GM18907 (cell line): Measurements from ENCODE around the gene SYT3.

ENCODE experiments used
- ATAC-seq: cut with Tn5 transposase; IDR thresholded peaks from one replicate; pipeline ENCODE4 v1.9.1; 2021; ENCODE audit warnings: mild to moderate bottlenecking, moderate library complexity; ENCODE audit not compliant: unreplicated experiment

The SYT3 gene

GRCh38 chr19:50639121-50640112 lies at the start of gene SYT3:
Gene SYT3, minus strand, starts transcription at chr19:50639881. Its CDS starts 2,470 bp downstream, at chr19:50637411.
- no peak for ATAC-seq

- ATAC-seq, result no peak
Observed at GRCh38 chr19:50688766-50689165, 49.1 kb upstream of the SYT3 start.

- ATAC-seq, result no peak
Observed at GRCh38 chr19:50686310-50687032, 46.8 kb upstream of the SYT3 start.

- ATAC-seq, result peak; percentile 82
Observed at GRCh38 chr19:50679177-50680125, 39.8 kb upstream of the SYT3 start.

- ATAC-seq, result no peak
Observed at GRCh38 chr19:50678323-50678722, 38.6 kb upstream of the SYT3 start.

- ATAC-seq, result no peak
Observed at GRCh38 chr19:50677636-50678035, 38.0 kb upstream of the SYT3 start.

GRCh38 chr19:50676625-50677197 lies 37.0 kb upstream of the SYT3 start:
- no peak for ATAC-seq

- ATAC-seq, result no peak
Observed at GRCh38 chr19:50673118-50673517, 33.4 kb upstream of the SYT3 start.

GRCh38 chr19:50670102-50670380 lies 30.4 kb upstream of the SYT3 start:
- ATAC-seq, result no peak

- ATAC-seq, result no peak
Observed at GRCh38 chr19:50669302-50670101, 29.8 kb upstream of the SYT3 start.

GRCh38 chr19:50668879-50669278 lies 29.2 kb upstream of the SYT3 start:
- no peak for ATAC-seq

- ATAC-seq, result no peak
Observed at GRCh38 chr19:50668416-50668815, 28.7 kb upstream of the SYT3 start.

- no peak for ATAC-seq
Observed at GRCh38 chr19:50667759-50668231, 28.1 kb upstream of the SYT3 start.

- ATAC-seq, result no peak
Observed at GRCh38 chr19:50667177-50667758, 27.6 kb upstream of the SYT3 start.

- ATAC-seq, result no peak
Observed at GRCh38 chr19:50666346-50667176, 26.9 kb upstream of the SYT3 start.

GRCh38 chr19:50664204-50664603 lies 24.5 kb upstream of the SYT3 start:
- no peak for ATAC-seq

GRCh38 chr19:50663482-50663790 lies 23.8 kb upstream of the SYT3 start:
- ATAC-seq, result no peak

- no peak for ATAC-seq
Observed at GRCh38 chr19:50662651-50663481, 23.2 kb upstream of the SYT3 start.
